ENCODE results near the gene TET2. TPM values are rescaled to one million over a fixed set of nuclear protein-coding genes. Genes with fewer than 3 reads are reported as not detected.
A peak's percentile ranks its signal among the peaks of the same experiment; 100 is the strongest.

TET2 gene
- total RNA-seq, 1 experiment from 2014 or later, result 3.4 TPM

DNA sequence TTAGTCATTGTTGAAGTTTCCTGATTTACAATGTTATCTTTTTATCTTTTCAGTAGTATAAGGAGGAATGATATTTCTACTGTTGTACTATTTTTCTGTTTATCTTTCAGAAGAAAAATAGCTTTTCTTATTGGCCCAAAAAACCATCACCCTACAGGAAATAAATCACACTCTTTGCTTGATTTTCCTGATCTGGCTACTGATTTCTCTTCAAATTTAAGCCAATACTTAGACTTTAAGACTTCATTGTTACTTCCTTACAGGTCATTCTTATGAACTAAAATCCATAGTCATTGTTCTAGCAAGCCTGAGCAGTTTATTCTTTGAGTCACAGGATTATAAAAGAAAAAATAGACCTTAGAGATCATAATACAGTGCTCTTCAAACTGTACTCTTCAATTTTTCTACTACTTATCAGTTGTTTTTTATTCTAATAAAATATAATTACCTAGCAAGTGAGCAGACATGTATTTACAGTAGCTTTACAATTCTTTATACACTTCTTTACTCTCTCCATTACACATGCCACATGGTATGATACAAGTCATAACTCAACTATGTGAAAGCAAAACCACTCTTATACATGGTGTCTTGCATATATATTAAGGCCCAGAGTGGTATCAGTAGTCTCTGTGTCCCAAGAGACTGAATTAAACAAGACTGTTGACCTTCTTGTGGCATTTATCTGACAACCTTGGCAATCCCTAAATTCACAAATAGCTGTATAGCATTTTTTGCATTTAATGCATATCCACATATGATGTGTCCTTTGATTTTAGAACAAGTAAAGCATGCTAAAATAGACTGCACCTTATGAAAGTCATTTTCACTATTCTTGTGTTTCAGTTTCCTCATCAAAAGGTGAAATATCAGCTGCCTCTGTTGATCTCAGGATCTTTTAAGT is 47.9 kb downstream of the TET2 start:
- Mint-ChIP-seq H3K4me1 (peaks cover 14% of the 10 kb centered on the region), H3K36me3 (no peaks in the 10 kb centered on the region), H3K9me3 (no peaks in the 10 kb centered on the region), H3K27ac (no peak overlapping the region), H3K27me3 (ENCODE audit: low read depth) (no peaks in the 10 kb centered on the region), H3K4me3 (no peak overlapping the region)
- TF ChIP-seq TEAD1 (CRISPR knock-in tag; IDR thresholded peaks at IDR 0.05) (no peak), NFYB (CRISPR knock-in tag; conservative IDR thresholded peaks at IDR 0.05; ENCODE audit: low read depth) (no peak), TEAD4 (CRISPR knock-in tag; IDR thresholded peaks at IDR 0.05) (no peak), TCF7 (CRISPR knock-in tag; IDR thresholded peaks at IDR 0.05; ENCODE audit: low read depth) (no peak), FOXJ3 (CRISPR knock-in tag; IDR thresholded peaks at IDR 0.05; ENCODE audit: borderline replicate concordance) (no peak), GRHL2 (CRISPR knock-in tag; IDR thresholded peaks at IDR 0.05; ENCODE audit: insufficient replicate concordance, severe bottlenecking) (no peak), ZNF317 (CRISPR knock-in tag; IDR thresholded peaks at IDR 0.05; ENCODE audit: borderline replicate concordance, low read depth) (no peak), OVOL2 (CRISPR knock-in tag; IDR thresholded peaks at IDR 0.05; ENCODE audit: borderline replicate concordance) (no peak), JAZF1 (CRISPR knock-in tag; IDR thresholded peaks at IDR 0.05) (no peak)
- TF ChIP-seq, protein P1, sequence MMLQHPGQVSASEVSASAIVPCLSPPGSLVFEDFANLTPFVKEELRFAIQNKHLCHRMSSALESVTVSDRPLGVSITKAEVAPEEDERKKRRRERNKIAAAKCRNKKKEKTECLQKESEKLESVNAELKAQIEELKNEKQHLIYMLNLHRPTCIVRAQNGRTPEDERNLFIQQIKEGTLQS (CRISPR knock-in tag; conservative IDR thresholded peaks at IDR 0.05), result no peak
- ATAC-seq (no peak), DNase-seq (ENCODE audit: low spot score) (no peak)
- ChIA-PET POLR2A (no interaction called here), CTCF (no interaction called here)

DNA sequence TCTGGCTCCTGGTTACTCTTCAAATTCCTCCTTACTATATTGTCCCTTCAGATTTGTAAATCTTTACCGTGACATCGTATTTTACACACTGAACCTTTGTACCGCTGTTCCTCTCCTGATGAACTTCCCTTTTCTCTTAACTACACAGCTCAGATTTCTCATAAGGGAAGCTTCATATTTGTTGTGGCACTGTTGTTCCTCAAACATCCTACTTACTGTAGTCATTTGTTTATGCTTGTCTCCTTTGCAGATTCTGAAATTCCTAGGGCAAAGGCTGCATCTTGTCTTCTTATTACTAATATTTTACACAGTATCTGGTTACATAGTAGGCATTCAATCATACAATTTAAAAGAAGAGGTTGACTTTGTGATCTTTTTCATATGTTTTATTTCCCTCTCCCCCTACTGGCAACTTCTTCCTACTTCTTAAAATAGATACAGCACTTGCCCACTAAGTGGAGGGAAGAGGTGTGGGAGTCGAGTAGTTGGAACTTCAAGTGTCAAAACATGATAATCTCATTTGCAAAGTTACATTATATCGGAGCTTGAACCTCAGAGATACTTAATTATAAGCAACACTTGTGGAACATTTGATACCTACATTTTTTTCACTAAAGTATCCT is 50.0 kb downstream of the TET2 start:
- Mint-ChIP-seq H3K27me3 (ENCODE audit: low read depth) (no peaks in the 10 kb centered on the region), H3K4me3 (no peak overlapping the region), H3K27ac (no peak overlapping the region), H3K36me3 (no peaks in the 10 kb centered on the region), H3K9me3 (no peaks in the 10 kb centered on the region), H3K4me1 (peaks cover 12% of the 10 kb centered on the region)
- DNase-seq (ENCODE audit: low spot score) (no peak), ATAC-seq (peak; percentile 46; the same call in 1 of the 2 replicates)
- ChIA-PET POLR2A (no interaction called here), CTCF (interaction anchor here (0.6 to 1.4 kb wide), 4 partner anchors 10 to 100 kb away, joined by 3 to 7 read pairs (median 3); no protein-coding TSS in a partner anchor)
- TF ChIP-seq, protein P2, sequence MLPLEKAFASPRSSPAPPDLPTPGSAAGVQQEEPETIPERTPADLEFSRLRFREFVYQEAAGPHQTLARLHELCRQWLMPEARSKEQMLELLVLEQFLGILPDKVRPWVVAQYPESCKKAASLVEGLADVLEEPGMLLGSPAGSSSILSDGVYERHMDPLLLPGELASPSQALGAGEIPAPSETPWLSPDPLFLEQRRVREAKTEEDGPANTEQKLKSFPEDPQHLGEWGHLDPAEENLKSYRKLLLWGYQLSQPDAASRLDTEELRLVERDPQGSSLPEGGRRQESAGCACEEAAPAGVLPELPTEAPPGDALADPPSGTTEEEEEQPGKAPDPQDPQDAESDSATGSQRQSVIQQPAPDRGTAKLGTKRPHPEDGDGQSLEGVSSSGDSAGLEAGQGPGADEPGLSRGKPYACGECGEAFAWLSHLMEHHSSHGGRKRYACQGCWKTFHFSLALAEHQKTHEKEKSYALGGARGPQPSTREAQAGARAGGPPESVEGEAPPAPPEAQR (CRISPR knock-in tag; IDR thresholded peaks at IDR 0.05), result no peak
- TF ChIP-seq, protein P3, sequence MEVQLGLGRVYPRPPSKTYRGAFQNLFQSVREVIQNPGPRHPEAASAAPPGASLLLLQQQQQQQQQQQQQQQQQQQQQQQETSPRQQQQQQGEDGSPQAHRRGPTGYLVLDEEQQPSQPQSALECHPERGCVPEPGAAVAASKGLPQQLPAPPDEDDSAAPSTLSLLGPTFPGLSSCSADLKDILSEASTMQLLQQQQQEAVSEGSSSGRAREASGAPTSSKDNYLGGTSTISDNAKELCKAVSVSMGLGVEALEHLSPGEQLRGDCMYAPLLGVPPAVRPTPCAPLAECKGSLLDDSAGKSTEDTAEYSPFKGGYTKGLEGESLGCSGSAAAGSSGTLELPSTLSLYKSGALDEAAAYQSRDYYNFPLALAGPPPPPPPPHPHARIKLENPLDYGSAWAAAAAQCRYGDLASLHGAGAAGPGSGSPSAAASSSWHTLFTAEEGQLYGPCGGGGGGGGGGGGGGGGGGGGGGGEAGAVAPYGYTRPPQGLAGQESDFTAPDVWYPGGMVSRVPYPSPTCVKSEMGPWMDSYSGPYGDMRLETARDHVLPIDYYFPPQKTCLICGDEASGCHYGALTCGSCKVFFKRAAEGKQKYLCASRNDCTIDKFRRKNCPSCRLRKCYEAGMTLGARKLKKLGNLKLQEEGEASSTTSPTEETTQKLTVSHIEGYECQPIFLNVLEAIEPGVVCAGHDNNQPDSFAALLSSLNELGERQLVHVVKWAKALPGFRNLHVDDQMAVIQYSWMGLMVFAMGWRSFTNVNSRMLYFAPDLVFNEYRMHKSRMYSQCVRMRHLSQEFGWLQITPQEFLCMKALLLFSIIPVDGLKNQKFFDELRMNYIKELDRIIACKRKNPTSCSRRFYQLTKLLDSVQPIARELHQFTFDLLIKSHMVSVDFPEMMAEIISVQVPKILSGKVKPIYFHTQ (CRISPR knock-in tag; IDR thresholded peaks at IDR 0.05), result no peak

DNA sequence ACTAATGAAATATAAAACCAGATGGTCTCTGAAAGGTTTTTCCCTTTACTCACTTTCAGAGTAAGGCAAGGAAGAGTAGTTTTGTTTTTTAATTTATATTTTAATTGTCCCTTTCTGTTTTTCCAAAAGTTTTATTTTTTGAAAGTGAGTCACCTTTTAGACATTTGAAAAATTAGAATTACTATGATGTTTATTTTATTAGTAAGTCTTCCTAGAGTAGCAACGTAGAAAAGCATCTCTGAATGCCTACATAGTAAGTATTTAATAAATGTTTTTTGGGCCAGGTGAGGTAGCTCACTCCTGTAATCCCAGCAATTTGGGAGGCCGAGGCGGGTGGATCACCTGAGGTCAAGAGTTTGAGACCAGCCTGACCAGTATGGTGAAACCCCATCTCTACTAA is 51.1 kb downstream of the TET2 start:
- TF ChIP-seq TEAD1 (CRISPR knock-in tag; IDR thresholded peaks at IDR 0.05), result no peak
- TF ChIP-seq, protein P2 (CRISPR knock-in tag; IDR thresholded peaks at IDR 0.05), result no peak
- TF ChIP-seq TEAD4 (CRISPR knock-in tag; IDR thresholded peaks at IDR 0.05), result no peak
- TF ChIP-seq, protein P4, sequence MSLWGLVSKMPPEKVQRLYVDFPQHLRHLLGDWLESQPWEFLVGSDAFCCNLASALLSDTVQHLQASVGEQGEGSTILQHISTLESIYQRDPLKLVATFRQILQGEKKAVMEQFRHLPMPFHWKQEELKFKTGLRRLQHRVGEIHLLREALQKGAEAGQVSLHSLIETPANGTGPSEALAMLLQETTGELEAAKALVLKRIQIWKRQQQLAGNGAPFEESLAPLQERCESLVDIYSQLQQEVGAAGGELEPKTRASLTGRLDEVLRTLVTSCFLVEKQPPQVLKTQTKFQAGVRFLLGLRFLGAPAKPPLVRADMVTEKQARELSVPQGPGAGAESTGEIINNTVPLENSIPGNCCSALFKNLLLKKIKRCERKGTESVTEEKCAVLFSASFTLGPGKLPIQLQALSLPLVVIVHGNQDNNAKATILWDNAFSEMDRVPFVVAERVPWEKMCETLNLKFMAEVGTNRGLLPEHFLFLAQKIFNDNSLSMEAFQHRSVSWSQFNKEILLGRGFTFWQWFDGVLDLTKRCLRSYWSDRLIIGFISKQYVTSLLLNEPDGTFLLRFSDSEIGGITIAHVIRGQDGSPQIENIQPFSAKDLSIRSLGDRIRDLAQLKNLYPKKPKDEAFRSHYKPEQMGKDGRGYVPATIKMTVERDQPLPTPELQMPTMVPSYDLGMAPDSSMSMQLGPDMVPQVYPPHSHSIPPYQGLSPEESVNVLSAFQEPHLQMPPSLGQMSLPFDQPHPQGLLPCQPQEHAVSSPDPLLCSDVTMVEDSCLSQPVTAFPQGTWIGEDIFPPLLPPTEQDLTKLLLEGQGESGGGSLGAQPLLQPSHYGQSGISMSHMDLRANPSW (CRISPR knock-in tag; conservative IDR thresholded peaks at IDR 0.05; ENCODE audit: low read depth), result no peak
- no peak overlapping the region for H3K27ac Mint-ChIP-seq
- ChIA-PET POLR2A (no interaction called here), CTCF (no interaction called here)
- DNase-seq (ENCODE audit: low spot score) (no peak), ATAC-seq (no peak)
- no peaks in the 10 kb centered on the region for H3K27me3 Mint-ChIP-seq (ENCODE audit: low read depth)
- H3K36me3 Mint-ChIP-seq, result no peaks in the 10 kb centered on the region
- no peaks in the 10 kb centered on the region for H3K9me3 Mint-ChIP-seq
- H3K4me3 Mint-ChIP-seq, result no peak overlapping the region
- H3K4me1 Mint-ChIP-seq, result peaks cover 8% of the 10 kb centered on the region

Measured in WTC11 (cell line).